MCF 10A (cell line): Measurements from ENCODE around the gene PVRIG. TPM values are rescaled to one million over a fixed set of nuclear protein-coding genes. Genes with fewer than 3 reads are reported as not detected.
"Not testable (repeated sequence)": the region's sequence is repeated elsewhere in the genome, so short reads cannot be mapped to it uniquely, and the experiment has no call there.

Experiments used
- BruUV-seq: library from RNA; stranded (reverse); fragments of 400-500 nt; replicated peaks from 2 replicates; lab custom pipeline; 2021; lab: Mats Ljungman, UMichigan
- CTCF ChIA-PET: fragments of 300-600 bp; sonication (Branson Sonifier 250); formaldehyde crosslinking; extraction: SDS; loops from one replicate; lab custom pipeline; 2021; ENCODE audit warnings: antibody characterized with exemption, inconsistent platforms; lab: Yijun Ruan, JAX
- POLR2A ChIA-PET: fragments of 300-600, 350-650 bp; sonication (Branson Sonifier 250); formaldehyde crosslinking; extraction: SDS; loops from one replicate; lab custom pipeline; 2020; ENCODE audit warnings: antibody characterized with exemption, inconsistent platforms; lab: Yijun Ruan, JAX
- DNase-seq: peaks from one replicate; pipeline ENCODE4 v3.0.0-alpha.2; 2018; ENCODE audit not compliant: unreplicated experiment
- H3K27ac Mint-ChIP-seq: one replicate; pipeline ENCODE4 v1.8.0; 2022; ENCODE audit warnings: mild to moderate bottlenecking, low read depth, mixed read lengths; ENCODE audit not compliant: unreplicated experiment
- H3K27me3 Mint-ChIP-seq: one replicate; pipeline ENCODE4 v1.8.0; 2022; ENCODE audit warnings: mixed read lengths; ENCODE audit not compliant: insufficient read depth, unreplicated experiment
- H3K36me3 Mint-ChIP-seq: one replicate; pipeline ENCODE4 v1.8.0; 2022; ENCODE audit warnings: mild to moderate bottlenecking, moderate library complexity, mixed read lengths; ENCODE audit not compliant: insufficient read depth, unreplicated experiment
- H3K4me1 Mint-ChIP-seq: one replicate; pipeline ENCODE4 v1.8.0; 2022; ENCODE audit warnings: mixed read lengths; ENCODE audit not compliant: insufficient read depth, unreplicated experiment
- H3K4me3 Mint-ChIP-seq: one replicate; pipeline ENCODE4 v1.8.0; 2022; ENCODE audit warnings: mild to moderate bottlenecking, moderate library complexity, mixed read lengths; ENCODE audit not compliant: unreplicated experiment
- H3K9me3 Mint-ChIP-seq: one replicate; pipeline ENCODE4 v1.8.0; 2022; ENCODE audit warnings: mixed read lengths; ENCODE audit not compliant: unreplicated experiment
- intact Hi-C: fragments of 100-400 bp; cut with micrococcal nuclease; formaldehyde crosslinking; loops from 2 replicates; pipeline ENCODE4 v1.14.1; 2022
- total RNA-seq: library from RNA; stranded (reverse); gene quantifications from 2 replicates; pipeline ENCODE4 v1.2.3, GENCODE V29; 2022
- TF ChIP-seq, protein P1 (sequence below): fragments of 200-600 bp; IDR thresholded peaks from one replicate; pipeline ENCODE4 v1.8.0; 2022; ENCODE audit warnings: antibody characterized with exemption, mild to moderate bottlenecking; ENCODE audit not compliant: unreplicated experiment

PVRIG gene
- total RNA-seq, 1 experiment from 2014 or later: not detected

DNA sequence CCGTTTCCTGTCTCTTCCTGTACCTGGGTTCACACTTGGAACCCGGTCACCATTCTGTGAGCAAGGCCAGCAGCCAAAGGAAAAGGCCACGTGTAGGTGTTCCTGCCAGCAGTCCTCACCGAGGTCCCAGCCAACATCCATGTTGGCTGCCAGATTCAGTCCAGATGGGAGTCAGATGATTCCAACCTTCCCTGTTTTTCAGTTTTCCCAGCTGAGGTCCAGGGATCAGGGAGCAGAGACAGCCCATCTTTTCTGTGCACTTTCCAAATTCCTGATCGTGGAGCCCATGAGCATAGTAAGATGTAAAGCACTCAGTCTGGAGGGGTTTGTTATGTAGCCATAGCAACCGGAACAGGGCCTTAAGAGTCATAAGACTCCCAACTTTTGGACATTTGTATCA lies 3.9 kb upstream of the PVRIG start:
- Mint-ChIP-seq H3K27me3 (peaks cover 12% of the 10 kb centered on the region), H3K9me3 (no peaks in the 10 kb centered on the region), H3K36me3 (no peaks in the 10 kb centered on the region), H3K4me1 (peaks cover 6% of the 10 kb centered on the region), H3K27ac (no peak overlapping the region), H3K4me3 (no peak overlapping the region)
- intact Hi-C loops: loop anchor here (2.0 kb wide), 1 partner anchor 83 kb away; no protein-coding TSS in a partner anchor
- TF ChIP-seq, protein P1, sequence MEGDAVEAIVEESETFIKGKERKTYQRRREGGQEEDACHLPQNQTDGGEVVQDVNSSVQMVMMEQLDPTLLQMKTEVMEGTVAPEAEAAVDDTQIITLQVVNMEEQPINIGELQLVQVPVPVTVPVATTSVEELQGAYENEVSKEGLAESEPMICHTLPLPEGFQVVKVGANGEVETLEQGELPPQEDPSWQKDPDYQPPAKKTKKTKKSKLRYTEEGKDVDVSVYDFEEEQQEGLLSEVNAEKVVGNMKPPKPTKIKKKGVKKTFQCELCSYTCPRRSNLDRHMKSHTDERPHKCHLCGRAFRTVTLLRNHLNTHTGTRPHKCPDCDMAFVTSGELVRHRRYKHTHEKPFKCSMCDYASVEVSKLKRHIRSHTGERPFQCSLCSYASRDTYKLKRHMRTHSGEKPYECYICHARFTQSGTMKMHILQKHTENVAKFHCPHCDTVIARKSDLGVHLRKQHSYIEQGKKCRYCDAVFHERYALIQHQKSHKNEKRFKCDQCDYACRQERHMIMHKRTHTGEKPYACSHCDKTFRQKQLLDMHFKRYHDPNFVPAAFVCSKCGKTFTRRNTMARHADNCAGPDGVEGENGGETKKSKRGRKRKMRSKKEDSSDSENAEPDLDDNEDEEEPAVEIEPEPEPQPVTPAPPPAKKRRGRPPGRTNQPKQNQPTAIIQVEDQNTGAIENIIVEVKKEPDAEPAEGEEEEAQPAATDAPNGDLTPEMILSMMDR: no peak
- DNase-seq: no peak
- ChIA-PET POLR2A (no interaction called here), CTCF (interaction anchor here (0.6 to 6.4 kb wide), 5 partner anchors 18 to 106 kb away, joined by 3 to 93 read pairs (median 3); partner anchors contain the start of gene LAMTOR4)
- BruUV-seq: no TSS peak

DNA sequence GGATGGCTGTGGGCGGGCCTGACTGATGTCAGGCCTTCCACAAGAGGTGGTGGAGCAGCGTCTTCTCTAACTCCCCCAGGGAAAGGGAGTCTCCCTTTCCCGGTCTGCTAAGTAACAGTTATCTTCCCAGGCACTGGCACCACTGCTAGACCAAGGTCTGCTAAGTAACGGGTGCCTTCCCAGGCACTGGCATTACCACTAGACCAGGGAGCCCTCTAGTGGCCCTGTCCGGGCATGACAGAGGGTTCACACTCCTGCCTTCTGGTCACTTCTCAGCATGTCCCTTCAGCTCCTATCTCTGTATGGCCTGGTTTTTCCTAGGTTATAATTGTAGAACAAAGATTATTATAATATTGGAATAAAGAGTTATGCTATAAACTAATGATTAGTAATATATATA lies 1.8 kb upstream of the PVRIG start:
- intact Hi-C loops: loop anchor here (2.0 kb wide), 1 partner anchor 85 kb away; no protein-coding TSS in a partner anchor
- CTCF ChIA-PET: interaction anchor here (0.6 to 6.4 kb wide), 15 partner anchors 8 to 142 kb away, joined by 3 to 93 read pairs (median 3); partner anchors contain the start of gene GAL3ST4
- TF ChIP-seq, protein P1: peak; percentile 42
- not testable (repeated sequence) for H3K4me3 Mint-ChIP-seq, H3K27ac Mint-ChIP-seq, H3K36me3 Mint-ChIP-seq, BruUV-seq, DNase-seq, H3K27me3 Mint-ChIP-seq, H3K4me1 Mint-ChIP-seq, H3K9me3 Mint-ChIP-seq
- POLR2A ChIA-PET: interaction anchor here (1.2 kb wide), 1 partner anchor 28 kb away, joined by 3 read pairs; no protein-coding TSS in a partner anchor

DNA sequence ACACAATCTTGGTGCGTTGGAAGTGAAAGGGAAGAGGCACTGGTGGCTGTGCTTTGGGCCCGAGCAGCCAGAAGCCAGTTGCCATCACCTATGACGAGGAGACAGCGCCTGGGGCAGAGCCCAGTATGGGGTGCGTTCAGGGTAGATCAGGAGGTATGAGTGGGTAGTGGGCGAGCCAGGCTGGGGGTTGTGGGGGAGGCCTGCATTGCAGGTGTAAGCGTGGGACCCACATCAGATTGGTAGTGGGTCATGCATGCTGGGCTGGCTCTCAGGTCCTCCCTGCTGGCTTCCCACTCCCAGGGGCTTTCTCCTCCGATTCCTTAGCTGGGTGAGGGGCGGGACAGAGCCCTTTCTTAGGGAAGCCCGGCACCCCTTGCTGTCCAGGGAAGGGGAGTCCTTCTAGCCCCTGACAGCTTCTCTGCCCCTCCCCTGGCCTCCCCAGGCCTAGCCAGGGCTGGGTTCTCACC lies 445 bp upstream of the PVRIG start:
- DNase-seq: no peak
- TF ChIP-seq, protein P1: no peak
- Mint-ChIP-seq H3K9me3 (no peaks in the 10 kb centered on the region), H3K27ac (peak overlapping the region; percentile 49), H3K4me3 (no peak overlapping the region), H3K27me3 (no peaks in the 10 kb centered on the region), H3K36me3 (peaks cover 7% of the 10 kb centered on the region), H3K4me1 (peaks cover 6% of the 10 kb centered on the region)
- no TSS peak for BruUV-seq
- ChIA-PET CTCF (interaction anchor here (0.6 to 1.0 kb wide), 2 partner anchors 85 to 87 kb away, joined by 4 read pairs; no protein-coding TSS in a partner anchor), POLR2A (no interaction called here)
- intact Hi-C loops: no loop called here

DNA sequence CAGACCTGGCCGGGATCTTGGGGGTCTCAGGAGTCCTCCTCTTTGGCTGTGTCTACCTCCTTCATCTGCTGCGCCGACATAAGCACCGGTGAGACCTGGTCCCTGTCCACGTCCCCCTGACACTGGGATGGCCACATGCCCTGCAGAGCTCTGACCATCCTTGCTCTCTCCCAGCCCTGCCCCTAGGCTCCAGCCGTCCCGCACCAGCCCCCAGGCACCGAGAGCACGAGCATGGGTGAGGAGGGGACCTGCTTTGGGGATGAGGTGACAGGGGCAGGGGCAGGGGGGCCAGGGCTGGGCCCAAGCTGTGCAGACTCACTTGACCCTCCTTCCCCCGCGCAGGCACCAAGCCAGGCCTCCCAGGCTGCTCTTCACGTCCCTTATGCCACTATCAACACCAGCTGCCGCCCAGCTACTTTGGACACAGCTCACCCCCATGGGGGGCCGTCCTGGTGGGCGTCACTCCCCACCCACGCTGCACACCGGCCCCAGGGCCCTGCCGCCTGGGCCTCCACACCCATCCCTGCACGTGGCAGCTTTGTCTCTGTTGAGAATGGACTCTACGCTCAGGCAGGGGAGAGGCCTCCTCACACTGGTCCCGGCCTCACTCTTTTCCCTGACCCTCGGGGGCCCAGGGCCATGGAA lies 959 bp downstream of the PVRIG start:
- TF ChIP-seq, protein P1: no peak
- Mint-ChIP-seq H3K27me3 (no peaks in the 10 kb centered on the region), H3K4me3 (no peak overlapping the region), H3K9me3 (no peaks in the 10 kb centered on the region), H3K27ac (no peak overlapping the region), H3K4me1 (peaks cover 6% of the 10 kb centered on the region), H3K36me3 (peaks cover 7% of the 10 kb centered on the region)
- ChIA-PET POLR2A (no interaction called here), CTCF (interaction anchor here (0.9 to 1.0 kb wide), 2 partner anchors 87 to 88 kb away, joined by 4 to 6 read pairs; no protein-coding TSS in a partner anchor)
- BruUV-seq: no TSS peak
- intact Hi-C loops: no loop called here
- DNase-seq: no peak
